ENCODE results near the gene TRPC4.

Gene TRPC4

DNA sequence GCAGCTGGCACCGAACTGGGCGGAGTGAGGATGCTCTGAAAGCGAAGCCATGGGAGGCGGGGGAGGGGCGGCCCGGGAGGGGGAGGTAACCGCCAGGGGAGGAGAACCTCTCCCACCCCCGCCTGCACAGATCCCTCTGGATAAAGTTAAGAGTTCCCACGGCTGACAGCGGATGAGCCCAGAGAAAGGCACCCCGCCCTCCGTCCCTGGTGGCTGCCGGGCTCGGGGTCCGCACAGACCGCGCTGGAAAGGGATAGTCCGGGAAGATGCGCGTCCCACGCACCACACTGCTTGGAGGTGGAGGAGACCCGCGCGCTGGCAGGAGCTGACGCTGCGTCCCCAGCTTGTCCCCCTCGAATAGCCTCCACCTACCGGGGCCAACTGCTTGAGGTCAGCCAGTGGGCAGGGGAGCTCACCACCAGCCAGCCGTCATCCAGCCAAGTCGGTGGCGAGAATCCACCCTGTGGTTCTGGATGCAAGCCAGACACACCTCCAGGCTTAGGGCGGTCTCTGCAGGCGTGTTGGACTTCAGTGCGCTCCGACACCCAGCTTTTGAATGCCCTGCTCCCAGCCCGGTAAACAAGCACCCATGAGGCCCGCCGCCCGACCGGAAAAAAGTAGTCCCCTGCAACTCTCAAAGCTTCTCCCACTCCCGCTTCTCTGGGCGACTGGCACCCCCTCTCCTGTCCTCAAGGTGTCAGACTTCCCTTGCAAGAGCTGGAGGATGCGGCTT, at the start of gene TRPC4:
Gene TRPC4, minus strand, starts transcription at position 17 of the 733 bp plus-strand sequence. CDS start 86,439 bp downstream, outside the sequence.
- DNase-seq (ENCODE audit: low spot score) = peak; percentile 73

DNA sequence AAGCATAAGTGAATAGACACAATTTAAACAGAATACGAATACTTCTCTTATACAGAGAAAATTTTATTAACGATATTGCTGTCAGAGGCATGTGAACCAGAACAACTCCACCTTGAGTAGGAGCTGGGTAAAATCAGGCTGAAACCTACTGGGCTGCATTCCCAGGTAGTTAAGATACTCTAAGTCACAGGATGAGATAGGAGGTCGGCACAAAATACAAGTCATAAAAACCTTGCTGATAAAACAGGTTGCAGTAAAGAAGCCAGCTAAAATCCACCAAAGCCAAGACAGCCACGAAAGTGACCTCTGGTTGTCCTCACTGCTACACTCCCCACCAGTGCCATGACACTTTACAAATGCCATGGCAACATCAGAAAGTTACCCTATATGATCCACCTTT, 49.2 kb upstream of the TRPC4 start:
- DNase-seq (ENCODE audit: low spot score) = no peak

DNA sequence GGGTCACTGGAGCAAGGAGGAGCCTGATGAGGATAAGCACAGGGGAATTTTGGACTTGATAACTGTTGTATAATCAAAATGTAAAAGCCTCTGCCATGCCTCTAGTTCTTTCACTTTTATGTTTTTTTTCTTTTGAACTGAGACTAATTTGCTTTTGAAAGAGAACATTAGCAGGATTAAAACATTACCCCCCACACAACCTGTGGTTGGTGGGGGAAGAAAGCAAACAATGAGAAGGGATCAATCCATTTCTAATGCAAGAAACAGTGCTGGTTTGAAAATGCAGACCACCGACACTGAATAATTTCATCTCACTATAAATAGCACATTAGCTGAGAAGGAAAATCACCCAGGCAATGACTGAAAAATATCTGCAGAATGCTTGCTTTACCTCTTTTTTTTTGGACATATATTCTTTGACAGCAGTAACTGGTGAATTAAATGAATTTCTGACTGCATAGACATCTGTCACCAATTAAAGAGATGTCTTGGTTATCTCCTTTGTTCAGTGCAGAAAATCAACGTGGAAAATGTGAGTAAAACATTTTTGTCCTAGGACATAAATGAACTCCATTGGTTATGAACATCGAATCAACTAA, 48.6 kb upstream of the TRPC4 start:
- no peak for DNase-seq (ENCODE audit: low spot score)

DNA sequence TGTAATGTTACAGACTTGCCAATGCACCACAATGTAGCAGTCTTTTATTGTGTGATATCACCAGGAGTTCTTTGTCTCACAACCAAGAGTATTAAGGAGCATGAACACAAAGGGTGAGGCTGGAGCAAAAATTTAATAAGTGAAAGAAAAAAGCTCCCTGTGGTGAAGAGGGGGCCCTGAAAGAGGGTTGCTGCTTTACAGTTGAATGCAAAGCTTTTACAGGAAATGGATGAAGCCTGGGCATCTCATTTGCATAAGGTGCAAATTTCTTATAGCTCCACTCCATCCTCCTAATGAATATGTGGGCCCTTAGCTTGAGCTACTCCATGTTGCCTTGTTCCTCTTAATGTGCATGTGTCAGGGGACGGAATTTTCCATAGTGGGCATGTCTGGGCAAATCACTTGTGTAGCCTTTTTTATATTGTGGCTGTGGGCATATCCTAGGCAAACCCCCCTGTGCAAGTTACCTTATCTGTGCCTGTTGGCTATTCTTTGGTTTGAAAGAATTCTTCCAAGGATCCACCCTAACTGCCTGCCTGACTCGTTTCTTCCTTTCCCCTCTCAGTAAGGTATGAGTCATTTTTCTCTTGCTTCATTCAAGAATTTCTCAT, 45.3 kb upstream of the TRPC4 start:
- DNase-seq (ENCODE audit: low spot score) = no peak

DNA sequence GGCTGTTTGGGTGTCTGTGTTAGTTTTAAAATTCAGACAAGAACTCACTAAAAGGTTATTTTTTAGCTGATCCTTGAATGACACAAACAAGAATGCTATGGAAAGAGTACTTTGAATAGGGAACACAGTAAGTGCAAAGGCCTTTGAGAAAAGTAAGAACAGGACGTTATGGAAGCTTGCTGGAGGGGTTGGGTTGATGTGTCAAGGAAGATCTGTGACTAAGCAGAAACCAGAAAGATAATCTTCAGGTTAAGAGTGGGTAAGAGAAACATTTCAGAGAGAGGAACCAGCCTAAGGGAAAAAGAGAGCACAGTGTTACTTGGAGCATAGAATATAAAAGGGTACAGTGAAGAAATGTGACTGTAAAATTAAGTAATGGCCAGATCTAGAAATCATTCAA, 41.2 kb upstream of the TRPC4 start:
- DNase-seq (ENCODE audit: low spot score) = no peak

DNA sequence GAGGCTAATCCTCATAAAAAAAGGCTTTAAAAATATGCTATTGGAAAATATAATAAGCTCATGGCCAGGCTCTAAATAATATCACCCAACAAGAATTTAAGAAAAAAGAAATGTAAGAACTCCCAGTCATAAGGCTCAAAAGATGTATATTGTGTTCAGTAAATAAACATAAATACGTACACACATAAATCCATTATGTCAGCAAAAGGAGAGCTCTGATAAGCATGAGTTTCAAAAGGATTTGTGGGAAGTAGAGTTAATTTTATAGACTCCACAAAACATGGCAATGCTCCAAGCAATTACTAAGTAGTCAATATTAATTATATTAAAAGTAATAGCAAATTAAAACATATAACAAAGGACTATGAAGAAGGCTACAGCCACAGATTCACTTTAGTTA, 37.3 kb upstream of the TRPC4 start:
- no peak for DNase-seq (ENCODE audit: low spot score)

DNA sequence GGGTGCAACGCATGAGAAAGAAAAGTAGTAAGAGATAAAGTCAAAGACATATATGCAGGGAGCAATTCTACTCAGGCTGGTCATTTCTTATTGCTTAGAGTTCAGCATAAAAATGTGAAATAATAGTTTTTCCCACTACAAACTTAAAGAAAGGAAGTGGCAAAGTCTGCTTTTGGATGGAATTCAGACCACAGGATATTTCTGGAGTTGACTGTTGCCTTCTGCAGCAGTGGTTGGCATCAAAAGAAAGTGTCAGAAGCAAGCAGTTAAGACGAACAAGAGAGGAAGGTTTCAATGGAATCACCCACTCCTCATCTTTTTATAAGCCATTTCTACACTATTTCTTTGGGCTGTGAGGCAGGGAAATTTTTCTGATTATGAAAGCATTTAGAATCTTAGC, 36.2 kb upstream of the TRPC4 start:
- DNase-seq (ENCODE audit: low spot score) = no peak

DNA sequence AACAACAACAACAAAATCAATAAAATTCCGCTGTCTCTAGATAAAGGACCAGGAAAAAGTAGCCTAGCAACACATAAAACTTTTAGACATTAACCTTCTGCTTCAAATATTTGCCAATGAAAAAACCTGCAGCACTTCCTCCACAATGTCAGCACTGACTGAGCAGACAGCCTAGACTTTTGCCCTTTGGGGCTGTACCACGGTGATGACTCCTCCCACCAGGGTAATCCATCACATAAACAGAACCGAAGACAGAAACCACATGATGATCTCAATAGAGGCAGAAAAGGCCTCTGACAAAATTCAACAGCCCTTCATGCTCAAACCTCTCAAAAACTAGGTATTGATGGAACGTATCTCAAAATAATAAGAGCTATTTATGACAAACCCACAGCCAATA, 30.2 kb upstream of the TRPC4 start:
- no peak for DNase-seq (ENCODE audit: low spot score)

DNA sequence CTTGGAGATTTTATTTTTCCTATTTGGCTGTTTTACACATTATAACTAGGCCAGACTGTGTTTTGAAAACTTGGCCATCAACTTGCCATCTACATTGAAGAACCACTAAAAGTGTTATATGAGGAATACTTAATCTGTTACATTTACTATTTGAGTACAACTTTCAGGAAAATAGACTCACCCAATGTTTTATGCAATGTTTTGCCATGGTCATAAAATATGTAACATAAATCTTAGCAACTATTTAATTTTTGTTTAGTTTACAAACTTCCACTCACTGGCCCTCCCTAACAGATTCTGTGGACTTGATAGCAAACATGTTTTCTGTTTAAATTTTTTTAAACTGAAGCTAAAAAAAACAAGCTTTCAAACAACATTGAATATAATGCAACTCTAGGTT, 23.7 kb upstream of the TRPC4 start:
- DNase-seq (ENCODE audit: low spot score) = no peak

DNA sequence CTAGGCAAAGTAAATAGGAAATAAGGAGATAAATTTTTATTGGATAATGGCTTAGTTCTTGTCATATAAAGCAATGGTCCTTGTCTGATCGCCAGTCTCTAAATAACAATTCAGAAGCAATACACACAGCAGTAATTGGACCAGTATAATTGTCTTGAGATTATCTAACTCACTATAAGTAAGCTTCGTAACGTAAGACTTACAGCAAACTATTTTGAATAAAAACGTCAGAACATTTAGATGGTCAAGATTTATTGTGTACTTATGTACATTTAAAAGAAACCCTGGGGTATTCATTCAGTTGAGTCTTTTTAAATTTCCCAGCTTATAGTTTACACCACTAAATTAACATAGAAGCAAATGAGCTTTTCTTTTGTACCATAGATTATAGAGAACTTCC, 20.2 kb upstream of the TRPC4 start:
- DNase-seq (ENCODE audit: low spot score) = no peak

DNA sequence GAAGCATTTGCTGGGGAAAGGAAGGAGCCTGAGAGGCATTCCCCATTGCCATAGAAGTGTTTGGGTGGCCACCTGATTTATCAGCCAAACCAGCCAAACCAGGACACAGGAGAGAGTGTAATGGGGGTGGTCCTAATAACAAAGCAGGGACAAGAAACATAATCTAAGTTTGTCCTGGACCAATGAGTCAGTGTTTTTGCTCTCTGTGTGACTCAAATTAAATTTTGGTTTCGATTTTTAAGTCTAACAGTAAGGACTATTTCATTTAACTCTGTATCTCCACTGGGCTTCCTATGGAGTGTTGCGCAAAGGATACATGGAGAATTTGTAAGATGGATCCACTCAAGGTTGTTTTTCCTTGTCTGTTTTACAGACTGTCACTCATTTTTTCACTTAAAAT, 19.5 kb upstream of the TRPC4 start:
- no peak for DNase-seq (ENCODE audit: low spot score)

DNA sequence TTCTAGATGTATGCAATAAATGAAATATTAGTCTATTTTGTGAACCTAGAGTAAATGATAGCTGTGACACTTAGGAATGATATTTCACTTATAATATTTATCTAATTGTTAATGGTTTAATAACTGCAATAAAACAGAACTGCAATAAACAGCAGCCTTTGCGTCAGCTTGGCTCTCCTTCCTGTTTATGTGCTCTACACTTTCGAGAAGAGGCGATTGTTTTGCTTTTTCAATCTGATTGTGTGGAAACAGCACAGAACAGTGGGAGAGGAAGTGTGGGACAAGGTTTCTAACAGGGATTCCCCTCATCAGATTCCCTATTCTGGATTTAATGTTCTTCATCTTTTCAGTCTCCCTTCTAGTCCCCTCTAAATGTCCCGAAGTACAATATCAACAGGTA, 17.3 kb upstream of the TRPC4 start:
- DNase-seq (ENCODE audit: low spot score) = no peak

DNA sequence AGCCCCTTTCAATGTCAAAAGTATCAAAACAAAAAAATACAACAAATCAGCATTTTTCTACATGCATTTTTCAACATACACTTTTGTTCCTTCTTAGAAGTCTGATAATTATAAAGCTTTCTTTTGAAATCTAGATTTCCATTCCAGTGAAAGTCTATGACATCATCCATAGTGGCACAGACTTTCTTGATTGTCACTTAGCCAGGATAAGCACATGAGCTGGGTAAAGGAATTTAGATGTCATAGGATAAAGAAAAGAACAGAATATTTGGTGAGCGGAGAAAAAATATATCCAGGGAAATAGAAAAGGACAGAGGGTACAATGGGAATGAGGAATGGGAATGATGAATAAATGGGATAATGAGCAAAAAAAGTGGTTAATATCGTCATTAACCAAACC, 15.1 kb upstream of the TRPC4 start:
- DNase-seq (ENCODE audit: low spot score) = no peak

DNA sequence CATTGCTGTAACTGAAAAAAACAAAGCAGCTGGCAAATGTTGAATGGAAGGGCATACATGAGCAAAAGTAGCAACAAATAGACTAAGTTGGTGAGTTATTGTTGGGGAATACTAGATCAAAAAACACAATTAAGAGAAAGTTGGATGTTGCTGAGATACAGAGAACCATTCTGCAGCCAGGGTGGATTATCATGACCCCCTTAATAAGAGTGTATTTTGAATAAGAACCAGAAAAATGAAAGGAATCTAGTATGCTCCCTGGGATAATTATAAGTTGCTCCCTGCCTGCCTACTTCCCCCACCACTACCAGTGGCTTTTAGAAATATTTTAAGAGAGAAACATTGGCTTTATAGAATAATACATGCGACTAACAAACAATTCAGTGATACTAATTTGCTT, 14.5 kb upstream of the TRPC4 start:
- no peak for DNase-seq (ENCODE audit: low spot score)

DNA sequence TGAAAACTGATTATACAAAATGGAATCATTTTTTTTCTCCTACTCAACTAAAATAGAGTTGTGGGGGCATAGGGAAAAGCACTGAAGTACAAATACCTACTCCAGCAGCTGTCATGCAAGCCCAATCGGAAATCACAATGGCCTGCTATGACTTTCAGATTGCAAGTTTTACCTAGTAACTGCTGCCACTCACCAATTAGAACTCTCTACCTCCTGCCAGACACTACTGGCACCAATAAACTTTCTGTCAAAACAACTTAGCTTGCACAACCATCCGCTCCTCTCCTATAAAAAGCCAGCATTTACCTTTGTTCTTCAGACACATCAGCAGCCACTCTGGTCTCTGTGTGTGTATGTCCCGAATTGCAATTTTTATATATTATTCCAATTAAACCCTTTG, 9.3 kb upstream of the TRPC4 start:
- no peak for DNase-seq (ENCODE audit: low spot score)

DNA sequence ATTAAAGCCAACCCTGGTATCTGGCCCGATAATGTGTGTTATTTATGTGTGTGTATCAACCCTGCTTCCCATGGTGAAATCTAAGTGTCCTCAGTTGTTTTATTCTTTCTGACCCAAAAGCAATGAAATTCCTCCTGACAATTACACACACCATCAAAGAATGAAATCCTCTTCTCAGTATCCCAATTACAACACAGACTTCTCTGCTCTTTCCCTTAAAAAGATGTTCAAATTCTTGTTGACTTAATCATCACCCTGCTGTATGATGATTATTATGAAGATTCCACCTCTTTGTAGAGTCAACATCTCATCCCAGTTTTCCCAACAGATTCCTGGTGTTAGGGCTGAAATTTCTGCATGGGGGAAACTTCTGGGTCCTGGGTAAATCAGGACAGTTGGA, 8.9 kb upstream of the TRPC4 start:
- DNase-seq (ENCODE audit: low spot score) = no peak

DNA sequence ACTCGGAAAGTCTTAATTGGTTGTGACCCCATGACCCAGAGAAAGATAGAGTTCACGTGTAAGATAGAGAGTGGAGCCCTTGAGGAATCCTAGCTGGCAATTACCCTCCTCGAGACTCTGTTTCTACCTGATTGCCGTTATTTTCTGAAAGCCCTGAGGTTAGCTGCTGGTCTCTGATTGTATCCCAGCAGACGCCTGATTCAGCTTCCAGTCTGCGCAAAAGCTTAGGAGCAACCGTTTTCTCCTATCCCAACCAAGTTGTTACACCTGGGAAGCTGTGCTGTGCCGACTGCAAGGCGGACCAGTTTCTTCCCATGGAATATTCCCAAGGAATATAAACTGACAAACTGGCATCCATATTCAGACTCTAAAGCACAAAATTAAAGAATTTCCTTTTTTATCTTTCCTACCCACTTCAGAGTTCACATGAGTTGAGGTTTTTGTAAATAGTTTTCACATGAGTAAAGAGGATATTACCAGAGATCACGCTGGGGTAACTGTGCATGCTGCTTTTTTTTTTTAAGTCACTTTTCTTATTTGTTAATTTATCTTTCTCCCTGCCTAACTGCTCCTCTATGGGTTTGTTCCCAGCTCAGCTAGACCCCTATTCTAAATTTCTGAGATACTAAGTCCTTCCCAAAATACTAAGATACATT, 1.5 kb upstream of the TRPC4 start:
- DNase-seq (ENCODE audit: low spot score) = no peak

DNA sequence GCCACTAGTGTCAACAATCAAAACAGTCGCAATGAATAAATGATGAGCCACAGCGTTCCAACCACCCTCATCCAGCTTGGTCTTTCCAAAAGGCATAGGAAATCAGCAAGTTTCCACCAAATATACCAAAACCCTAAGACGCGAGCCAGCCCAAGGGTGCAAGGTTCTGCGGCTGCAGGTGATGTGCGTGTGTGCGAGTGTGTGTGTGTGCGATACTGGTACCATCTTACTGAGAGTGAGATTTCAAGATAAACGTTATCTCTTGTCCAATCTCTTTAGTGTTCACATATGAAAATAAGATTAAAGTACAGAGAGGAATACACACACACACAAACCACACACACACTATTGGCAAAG, 895 bp upstream of the TRPC4 start:
- no peak for DNase-seq (ENCODE audit: low spot score)

DNA sequence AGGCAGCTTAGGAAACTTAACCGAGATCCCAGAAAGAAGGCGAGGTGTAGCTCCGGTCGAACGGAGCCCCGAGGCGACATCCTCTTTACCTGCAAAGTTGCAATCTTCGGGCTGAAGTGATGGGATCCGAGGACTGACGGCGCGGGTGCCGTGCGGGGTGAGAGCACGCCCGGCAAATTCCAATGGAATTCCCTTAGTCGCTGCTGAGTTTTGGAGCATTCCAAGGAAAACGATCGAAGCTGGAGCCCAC, 141 bp downstream of the TRPC4 start:
- DNase-seq (ENCODE audit: low spot score) = peak; percentile 21

DNA sequence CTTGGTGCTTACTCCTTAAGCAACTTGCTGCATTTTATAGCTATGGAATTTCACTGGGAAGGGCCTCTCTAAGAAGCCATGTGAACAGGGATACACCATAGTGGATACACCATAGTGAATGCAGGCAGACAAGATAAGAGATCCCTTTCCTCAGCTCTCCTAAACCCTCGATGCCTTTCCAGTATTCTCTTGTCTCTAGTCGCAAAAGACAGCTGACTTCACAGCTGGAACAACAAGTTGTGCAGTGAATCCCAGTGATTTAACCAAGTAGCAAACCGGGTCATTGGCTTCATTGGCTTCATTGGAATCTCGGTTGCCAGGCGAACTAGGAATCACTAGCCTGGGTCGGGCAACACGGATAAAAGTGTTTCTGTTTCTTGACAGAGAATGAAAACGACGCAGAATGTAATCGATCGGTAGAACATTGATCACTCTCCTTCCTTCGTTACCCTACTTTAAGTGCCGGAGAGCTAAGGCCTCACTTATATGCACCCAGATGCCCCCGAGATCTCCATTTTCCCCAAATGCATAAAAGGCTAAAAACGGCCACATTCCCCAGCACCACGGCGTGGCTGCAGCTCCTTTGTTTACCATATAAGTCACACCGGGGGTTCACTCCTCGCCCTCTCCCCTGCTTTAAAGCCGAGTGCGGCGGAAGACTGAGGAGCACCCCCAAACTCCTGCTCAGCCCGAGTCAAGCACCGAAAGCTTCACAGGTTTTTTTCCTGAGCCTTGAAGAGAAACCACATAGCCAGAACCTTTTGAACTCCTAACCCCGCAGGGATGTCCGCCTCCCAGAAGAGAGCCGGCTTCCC, 674 bp downstream of the TRPC4 start:
- DNase-seq (ENCODE audit: low spot score) = peak; percentile 12

DNA sequence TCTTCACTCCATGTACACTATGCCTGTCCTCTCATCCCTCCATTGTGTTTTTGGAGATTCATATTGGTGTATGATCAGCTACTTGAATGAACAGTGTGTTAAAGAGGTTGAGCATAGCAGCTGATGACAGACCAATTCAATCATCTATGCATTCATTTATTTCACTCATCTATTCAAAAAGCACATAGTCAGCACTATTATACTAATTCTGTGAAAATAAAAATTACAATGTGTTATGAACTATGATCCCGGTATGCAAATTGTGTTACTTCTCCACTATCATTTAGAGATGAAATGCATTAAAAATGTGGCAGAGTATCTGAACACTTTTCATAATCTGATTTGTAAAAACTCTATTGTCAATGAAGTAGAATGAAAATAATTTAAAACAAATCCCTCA, 5.9 kb downstream of the TRPC4 start:
- no peak for DNase-seq (ENCODE audit: low spot score)

DNA sequence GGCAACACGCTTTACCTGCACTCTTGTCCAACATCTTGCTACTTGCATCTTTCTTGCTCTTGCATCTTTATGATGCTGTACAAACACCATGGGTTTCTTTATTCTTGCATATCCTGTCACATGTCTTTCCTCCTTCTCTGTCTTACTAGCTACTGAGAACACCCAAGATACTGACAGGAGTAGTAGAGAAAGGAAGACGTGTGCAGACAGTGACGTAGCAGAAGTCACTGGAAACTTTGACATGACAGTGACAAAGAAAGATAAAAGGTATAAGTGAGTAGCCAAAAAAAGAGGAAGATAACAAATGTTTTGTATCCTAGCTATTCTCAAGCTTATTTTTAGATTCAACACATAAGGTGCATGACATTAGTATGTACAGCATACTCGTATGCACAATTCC, 34.2 kb downstream of the TRPC4 start:
- DNase-seq (ENCODE audit: low spot score) = no peak

DNA sequence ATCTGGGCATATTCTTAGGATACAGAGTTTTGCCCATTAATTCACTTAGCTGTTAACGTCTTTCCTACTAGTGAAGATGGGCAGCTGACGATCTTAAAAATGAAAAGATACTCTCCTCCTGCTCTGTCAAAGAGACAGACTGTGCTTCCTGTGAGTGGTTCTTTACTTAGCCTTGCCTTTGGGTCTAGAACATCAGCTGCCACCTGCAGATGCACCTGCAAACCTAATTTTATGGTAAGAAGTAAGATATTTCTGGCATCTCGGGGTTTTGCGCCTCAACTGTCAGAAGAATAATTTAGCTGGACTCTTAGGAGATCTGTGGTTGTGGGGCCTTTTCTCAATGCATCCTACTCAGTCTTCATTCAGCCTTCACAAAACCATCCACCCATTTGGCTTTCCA, 36.2 kb downstream of the TRPC4 start:
- no peak for DNase-seq (ENCODE audit: low spot score)

Data from Ammon's horn (tissue), 1 donor.